ENCODE results near the gene TRIM47. TPM values are rescaled to one million over a fixed set of nuclear protein-coding genes. Genes with fewer than 3 reads are reported as not detected.

TRIM47 gene
- total RNA-seq, 2 donors from 2014 or later = 11.5 to 26.2 TPM

- Mint-ChIP-seq H3K27ac (peak overlapping the region in 1 of 2 donors; percentile 95), H3K9me3 (no peaks in the 10 kb centered on the region), H3K36me3 (no peaks in the 10 kb centered on the region)
- ATAC-seq = no peak
- no peak for DNase-seq (ENCODE audit: low spot score in 2 of 2)
Observed at GRCh38 chr17:75834279-75834920, 44.0 kb downstream of the TRIM47 start.

- H3K27ac Mint-ChIP-seq = peak overlapping the region; percentile 94 to 95
- no peaks in the 10 kb centered on the region for H3K36me3 Mint-ChIP-seq
- peak; percentile 32 to 50 for ATAC-seq
- no peaks in the 10 kb centered on the region for H3K9me3 Mint-ChIP-seq
- no peak for DNase-seq (ENCODE audit: low spot score in 2 of 2)
Observed at GRCh38 chr17:75832652-75833400, 45.6 kb downstream of the TRIM47 start.

- no peak for DNase-seq (ENCODE audit: low spot score in 2 of 2)
- Mint-ChIP-seq H3K9me3 (no peaks in the 10 kb centered on the region), H3K36me3 (no peaks in the 10 kb centered on the region), H3K27ac (peak overlapping the region; percentile 94 to 95)
- ATAC-seq = peak; percentile 43 to 75
Observed at GRCh38 chr17:75832164-75832651, 46.2 kb downstream of the TRIM47 start.

GRCh38 chr17:75831032-75831571, 47.3 kb downstream of the TRIM47 start:
- ATAC-seq = no peak

GRCh38 chr17:75830164-75831031, 48.0 kb downstream of the TRIM47 start:
- H3K9me3 Mint-ChIP-seq = no peaks in the 10 kb centered on the region
- H3K36me3 Mint-ChIP-seq = no peaks in the 10 kb centered on the region
- H3K27ac Mint-ChIP-seq = peak overlapping the region in 1 of 2 donors; percentile 75
- ATAC-seq (no peak), DNase-seq (ENCODE audit: low spot score in 2 of 2) (peak in 1 of 2 donors; percentile 54)

More at GRCh38 chr17:75831032-75831571, 47.3 kb downstream of the TRIM47 start:
- peak overlapping the region in 1 of 2 donors; percentile 75 for H3K27ac Mint-ChIP-seq
- H3K36me3 Mint-ChIP-seq = no peaks in the 10 kb centered on the region
- no peaks in the 10 kb centered on the region for H3K9me3 Mint-ChIP-seq
- no peak for DNase-seq (ENCODE audit: low spot score in 2 of 2)

- no peaks in the 10 kb centered on the region for H3K36me3 Mint-ChIP-seq
Observed at GRCh38 chr17:75829747-75830146, 48.6 kb downstream of the TRIM47 start.

GRCh38 chr17:75828741-75829140, 49.6 kb downstream of the TRIM47 start:
- DNase-seq (ENCODE audit: low spot score in 2 of 2) = no peak
- ATAC-seq = no peak
- Mint-ChIP-seq H3K36me3 (no peaks in the 10 kb centered on the region), H3K27ac (peak overlapping the region in 1 of 2 donors; percentile 81), H3K9me3 (no peaks in the 10 kb centered on the region)

More at GRCh38 chr17:75829747-75830146, 48.6 kb downstream of the TRIM47 start:
- Mint-ChIP-seq H3K9me3 (no peaks in the 10 kb centered on the region), H3K27ac (peak overlapping the region in 1 of 2 donors; percentile 50)
- ATAC-seq (no peak), DNase-seq (ENCODE audit: low spot score in 2 of 2) (no peak)

- DNase-seq (ENCODE audit: low spot score in 2 of 2) (no peak), ATAC-seq (peak in 1 of 2 donors; percentile 22)
- H3K27ac Mint-ChIP-seq = peak overlapping the region; percentile 81 to 90
- no peaks in the 10 kb centered on the region for H3K36me3 Mint-ChIP-seq
- H3K9me3 Mint-ChIP-seq = no peaks in the 10 kb centered on the region
Observed at GRCh38 chr17:75828076-75828400, 50.3 kb downstream of the TRIM47 start.

- H3K9me3 Mint-ChIP-seq = no peaks in the 10 kb centered on the region
- no peaks in the 10 kb centered on the region for H3K36me3 Mint-ChIP-seq
Observed at GRCh38 chr17:75827308-75828075, 50.9 kb downstream of the TRIM47 start.

GRCh38 chr17:75826561-75827307, 51.6 kb downstream of the TRIM47 start:
- no peak for DNase-seq (ENCODE audit: low spot score in 2 of 2)
- H3K27ac Mint-ChIP-seq = peak overlapping the region; percentile 68 to 81

More at GRCh38 chr17:75827308-75828075, 50.9 kb downstream of the TRIM47 start:
- ATAC-seq = peak; percentile 62 to 78
- DNase-seq (ENCODE audit: low spot score in 2 of 2) = peak; percentile 75 to 79
- H3K27ac Mint-ChIP-seq = peak overlapping the region; percentile 81 to 90

GRCh38 chr17:75825748-75826370, 52.5 kb downstream of the TRIM47 start:
- DNase-seq (ENCODE audit: low spot score in 2 of 2) = no peak
- Mint-ChIP-seq H3K36me3 (no peaks in the 10 kb centered on the region), H3K9me3 (no peaks in the 10 kb centered on the region), H3K27ac (peak overlapping the region in 1 of 2 donors; percentile 48)
- ATAC-seq = no peak

More at GRCh38 chr17:75826561-75827307, 51.6 kb downstream of the TRIM47 start:
- Mint-ChIP-seq H3K9me3 (no peaks in the 10 kb centered on the region), H3K36me3 (no peaks in the 10 kb centered on the region)
- ATAC-seq = no peak

- Mint-ChIP-seq H3K27ac (peak overlapping the region; percentile 6 to 48), H3K36me3 (no peaks in the 10 kb centered on the region), H3K9me3 (no peaks in the 10 kb centered on the region)
- DNase-seq (ENCODE audit: low spot score in 2 of 2) (no peak), ATAC-seq (no peak)
Observed at GRCh38 chr17:75825149-75825552, 53.2 kb downstream of the TRIM47 start.

GRCh38 chr17:75824666-75825065, 53.7 kb downstream of the TRIM47 start:
- H3K27ac Mint-ChIP-seq = no peak overlapping the region

More at GRCh38 chr17:75824666-75825065, 53.7 kb downstream of the TRIM47 start:
- Mint-ChIP-seq H3K36me3 (no peaks in the 10 kb centered on the region), H3K9me3 (no peaks in the 10 kb centered on the region)
- no peak for ATAC-seq
- no peak for DNase-seq (ENCODE audit: low spot score in 2 of 2)
